Measurements from ENCODE around the gene CYP2C18.
"Not testable (repeated sequence)": the region's sequence is repeated elsewhere in the genome, so short reads cannot be mapped to it uniquely, and the experiment has no call there.

Gene CYP2C18

GRCh38 chr10:94747137-94747536 lies 63.6 kb downstream of the CYP2C18 start:
- no peak for DNase-seq (ENCODE audit: low read depth)

- no peak for DNase-seq (ENCODE audit: low read depth)
Measured at GRCh38 chr10:94747838-94748237, 64.3 kb downstream of the CYP2C18 start.

GRCh38 chr10:94757916-94758315 lies 74.4 kb downstream of the CYP2C18 start:
- no peak for DNase-seq (ENCODE audit: low read depth)

- DNase-seq (ENCODE audit: low read depth) = no peak
Measured at GRCh38 chr10:94760586-94761178, 77.2 kb downstream of the CYP2C18 start.

GRCh38 chr10:94762393-94762792 lies 78.9 kb downstream of the CYP2C18 start, which contains the start of gene CYP2C19:
CYP2C19 (plus strand) TSS chr10:94762681; CDS start chr10:94762706, 25 bp downstream.
- no peak for DNase-seq (ENCODE audit: low read depth)

- DNase-seq (ENCODE audit: low read depth) = not testable (repeated sequence)
Measured at GRCh38 chr10:94775425-94775824, 91.9 kb downstream of the CYP2C18 start.

GRCh38 chr10:94777886-94778458 lies 94.4 kb downstream of the CYP2C18 start:
- DNase-seq (ENCODE audit: low read depth) = no peak

- no peak for DNase-seq (ENCODE audit: low read depth)
Measured at GRCh38 chr10:94780844-94781243, 97.3 kb downstream of the CYP2C18 start.

GRCh38 chr10:94784256-94784655 lies 100.7 kb downstream of the CYP2C18 start:
- no peak for DNase-seq (ENCODE audit: low read depth)

GRCh38 chr10:94785211-94785610 lies 101.7 kb downstream of the CYP2C18 start:
- no peak for DNase-seq (ENCODE audit: low read depth)
